WERI-Rb-1 (cell line): ENCODE data around the gene HEY2.

Experiments
- DNase-seq: peaks from one replicate; pipeline ENCODE4 v3.0.0-alpha.2; 2020
- H3K27ac ChIP-seq: fragments of 250-450 bp; sonication (Bioruptor Pico); 2 replicates; pipeline ENCODE4 v1.5.1; 2020; ENCODE audit warnings: mild to moderate bottlenecking, moderate library complexity
- H3K27me3 ChIP-seq: fragments of 250-450 bp; sonication (Bioruptor Pico); 2 replicates; pipeline ENCODE4 v1.5.1; 2021; ENCODE audit warnings: mild to moderate bottlenecking, low read depth, moderate library complexity; ENCODE audit not compliant: insufficient read depth, severe bottlenecking
- H3K36me3 ChIP-seq: fragments of 250-450 bp; sonication (Bioruptor Pico); 2 replicates; pipeline ENCODE4 v1.5.1; 2020; ENCODE audit warnings: mild to moderate bottlenecking, moderate library complexity
- H3K4me3 ChIP-seq: 2 replicates; pipeline ENCODE4 v1.5.1; 2011; ENCODE audit warnings: low read depth, mild to moderate bottlenecking, control low read depth, low read length
- H3K9me3 ChIP-seq: fragments of 250-450 bp; sonication (Bioruptor Pico); 2 replicates; pipeline ENCODE4 v1.5.1; 2021; ENCODE audit warnings: mild to moderate bottlenecking, moderate library complexity; ENCODE audit not compliant: severe bottlenecking
- TF ChIP-seq, protein P1 (sequence below): IDR thresholded peaks from 2 replicates; pipeline ENCODE4 v1.5.1; 2011; ENCODE audit warnings: low read depth, mild to moderate bottlenecking, control low read depth, inconsistent platforms, low read length

Gene HEY2

DNA sequence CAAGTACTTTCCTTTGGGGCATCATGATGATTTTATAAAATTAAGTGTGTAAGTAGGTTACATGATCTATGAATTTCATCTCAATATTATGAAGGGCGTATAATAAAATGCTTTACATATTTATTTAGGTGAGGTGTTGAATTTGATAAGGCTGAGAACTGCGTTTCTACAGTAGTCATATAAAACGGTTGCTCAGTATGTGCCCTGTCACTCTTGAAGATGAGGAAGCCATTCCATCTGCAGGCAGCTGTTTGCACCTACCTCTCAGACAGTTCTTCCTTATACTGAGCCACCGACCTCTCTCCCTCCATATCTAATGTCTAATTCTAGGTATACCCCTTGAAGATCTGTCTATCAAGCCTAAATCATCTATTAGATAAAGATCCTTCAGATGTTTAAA is 57.4 kb downstream of the HEY2 start:
- no peak for DNase-seq
- no peaks in the 10 kb centered on the region for H3K36me3 ChIP-seq
- TF ChIP-seq, protein P1, sequence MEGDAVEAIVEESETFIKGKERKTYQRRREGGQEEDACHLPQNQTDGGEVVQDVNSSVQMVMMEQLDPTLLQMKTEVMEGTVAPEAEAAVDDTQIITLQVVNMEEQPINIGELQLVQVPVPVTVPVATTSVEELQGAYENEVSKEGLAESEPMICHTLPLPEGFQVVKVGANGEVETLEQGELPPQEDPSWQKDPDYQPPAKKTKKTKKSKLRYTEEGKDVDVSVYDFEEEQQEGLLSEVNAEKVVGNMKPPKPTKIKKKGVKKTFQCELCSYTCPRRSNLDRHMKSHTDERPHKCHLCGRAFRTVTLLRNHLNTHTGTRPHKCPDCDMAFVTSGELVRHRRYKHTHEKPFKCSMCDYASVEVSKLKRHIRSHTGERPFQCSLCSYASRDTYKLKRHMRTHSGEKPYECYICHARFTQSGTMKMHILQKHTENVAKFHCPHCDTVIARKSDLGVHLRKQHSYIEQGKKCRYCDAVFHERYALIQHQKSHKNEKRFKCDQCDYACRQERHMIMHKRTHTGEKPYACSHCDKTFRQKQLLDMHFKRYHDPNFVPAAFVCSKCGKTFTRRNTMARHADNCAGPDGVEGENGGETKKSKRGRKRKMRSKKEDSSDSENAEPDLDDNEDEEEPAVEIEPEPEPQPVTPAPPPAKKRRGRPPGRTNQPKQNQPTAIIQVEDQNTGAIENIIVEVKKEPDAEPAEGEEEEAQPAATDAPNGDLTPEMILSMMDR: no peak
- no peaks in the 10 kb centered on the region for H3K27me3 ChIP-seq
- H3K27ac ChIP-seq: no peak overlapping the region
- H3K9me3 ChIP-seq: no peaks in the 10 kb centered on the region
- no peak overlapping the region for H3K4me3 ChIP-seq

DNA sequence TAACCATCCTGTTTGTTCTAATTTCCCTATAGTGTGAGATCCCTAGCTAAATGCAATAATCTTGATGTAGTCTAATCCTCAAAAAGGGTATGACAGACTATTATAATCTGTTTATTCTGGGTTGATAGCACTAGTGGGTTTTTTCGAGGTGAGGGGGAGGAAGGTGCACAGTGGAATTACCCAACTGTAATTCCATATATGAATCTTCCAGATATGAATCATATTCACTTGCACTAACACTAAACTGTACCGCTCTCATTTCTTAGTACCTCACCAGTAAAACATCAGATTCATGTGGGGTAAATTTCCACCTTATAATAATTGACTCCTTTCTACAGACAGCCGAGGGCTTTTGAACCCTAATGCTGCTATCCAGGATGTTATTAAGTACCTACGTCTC is 57.9 kb downstream of the HEY2 start:
- TF ChIP-seq, protein P1: no peak
- no peaks in the 10 kb centered on the region for H3K36me3 ChIP-seq
- H3K27me3 ChIP-seq: no peaks in the 10 kb centered on the region
- DNase-seq: no peak
- no peak overlapping the region for H3K27ac ChIP-seq
- H3K9me3 ChIP-seq: no peaks in the 10 kb centered on the region
- no peak overlapping the region for H3K4me3 ChIP-seq

DNA sequence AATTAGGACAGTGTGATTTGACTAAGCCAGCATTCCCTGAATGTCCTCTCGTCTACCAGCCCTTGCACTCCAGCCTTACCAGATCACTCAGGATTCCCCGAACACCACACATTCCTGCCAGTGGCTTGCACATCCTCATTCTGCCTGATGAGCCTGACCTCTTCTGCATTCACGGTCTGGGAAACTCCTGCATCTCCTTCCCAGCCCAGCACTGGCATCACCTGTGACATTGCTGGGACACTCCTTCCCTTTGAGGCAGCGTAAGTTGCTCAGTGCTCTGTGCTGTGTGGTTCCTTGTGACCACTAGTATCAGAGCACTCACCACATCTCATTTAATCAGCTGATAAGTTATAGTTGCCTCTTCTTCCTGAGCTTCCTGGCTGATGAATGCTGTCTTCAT is 58.6 kb downstream of the HEY2 start:
- DNase-seq: no peak

DNA sequence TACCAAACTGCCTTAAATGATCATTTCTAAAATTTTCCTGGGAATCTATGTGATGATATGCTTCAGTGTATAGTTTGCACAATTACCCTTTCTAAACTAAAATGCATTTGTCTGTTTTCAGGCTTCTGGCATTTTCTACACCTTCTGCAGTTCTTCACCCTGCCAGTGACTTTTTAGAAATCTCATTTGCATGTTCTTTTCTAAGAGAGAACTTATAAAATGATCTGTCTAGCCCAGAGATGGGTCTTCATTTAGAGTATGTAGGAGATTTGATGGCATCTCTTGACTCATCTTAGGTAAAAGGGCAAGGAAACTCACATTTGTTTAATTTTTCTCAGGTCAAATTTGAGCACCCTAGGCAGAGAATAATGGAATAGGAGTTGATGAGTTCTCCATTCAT is 59.2 kb downstream of the HEY2 start:
- H3K4me3 ChIP-seq: no peak overlapping the region
- no peaks in the 10 kb centered on the region for H3K9me3 ChIP-seq
- H3K27ac ChIP-seq: no peak overlapping the region
- H3K27me3 ChIP-seq: no peaks in the 10 kb centered on the region
- no peak for DNase-seq
- H3K36me3 ChIP-seq: no peaks in the 10 kb centered on the region
- TF ChIP-seq, protein P1: no peak

More for the DNA sequence above, 58.6 kb downstream of the HEY2 start:
- Histone ChIP-seq H3K27me3 (no peaks in the 10 kb centered on the region), H3K4me3 (no peak overlapping the region), H3K9me3 (no peaks in the 10 kb centered on the region), H3K36me3 (no peaks in the 10 kb centered on the region), H3K27ac (no peak overlapping the region)
- TF ChIP-seq, protein P1: no peak

DNA sequence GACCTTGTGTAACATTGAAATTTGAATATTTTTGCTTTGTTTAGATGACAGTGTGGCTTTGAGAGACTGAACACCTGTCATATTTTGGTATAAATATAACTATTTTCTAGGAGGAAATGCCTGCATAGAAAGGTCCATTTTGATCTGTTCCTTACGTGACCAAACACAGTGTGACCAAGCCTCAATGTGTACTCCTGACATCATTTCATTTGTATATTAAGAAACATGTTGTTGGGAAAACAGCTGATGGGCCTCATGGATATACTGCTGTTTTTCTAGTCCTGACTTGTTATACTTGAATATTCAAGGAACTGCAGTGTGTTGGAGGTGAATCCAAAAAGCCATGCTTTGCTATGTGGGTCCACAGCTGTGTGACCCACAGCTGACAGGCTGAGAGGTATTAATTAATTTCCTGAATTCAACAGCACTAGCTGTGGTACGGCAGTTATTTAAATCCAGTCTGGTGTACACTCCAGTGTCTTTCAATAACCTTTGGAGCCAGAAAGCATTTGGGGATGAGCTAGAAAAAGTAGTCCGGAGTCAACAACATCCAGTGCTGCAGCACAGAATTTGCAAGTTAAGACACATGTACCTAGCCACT is 60.2 kb downstream of the HEY2 start:
- Histone ChIP-seq H3K27ac (no peak overlapping the region), H3K4me3 (no peak overlapping the region), H3K9me3 (no peaks in the 10 kb centered on the region), H3K36me3 (no peaks in the 10 kb centered on the region), H3K27me3 (no peaks in the 10 kb centered on the region)
- TF ChIP-seq, protein P1: no peak
- DNase-seq: no peak

DNA sequence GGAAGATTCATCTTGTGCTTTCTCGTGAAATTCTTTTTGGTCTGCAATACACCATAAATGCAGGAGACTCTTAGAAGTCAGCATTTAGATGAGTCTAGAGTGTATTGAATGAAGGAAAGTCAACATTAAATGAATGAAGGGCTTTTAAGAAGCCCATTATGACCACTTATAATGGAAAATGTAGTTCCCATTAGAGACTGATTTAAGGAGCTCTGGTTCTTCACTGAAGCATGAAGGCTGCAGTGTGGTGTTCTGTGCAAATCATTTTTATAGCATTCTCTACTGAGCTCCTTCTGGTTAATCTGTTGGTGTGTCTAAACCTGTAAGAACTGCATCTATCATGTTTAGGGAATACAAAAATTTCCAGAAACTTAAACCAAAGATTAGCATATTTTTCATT is 61.0 kb downstream of the HEY2 start:
- Histone ChIP-seq H3K4me3 (no peak overlapping the region), H3K27ac (no peak overlapping the region), H3K36me3 (no peaks in the 10 kb centered on the region), H3K27me3 (no peaks in the 10 kb centered on the region), H3K9me3 (no peaks in the 10 kb centered on the region)
- no peak for DNase-seq
- TF ChIP-seq, protein P1: no peak
